Peyer's patch (tissue), 4 donors: ENCODE results near the gene MEMO1.

ENCODE experiments used
- POLR2A ChIP-seq, 2 donors: fragments of 450-650 bp; IDR thresholded peaks; one replicate each; pipeline ENCODE4 v1.5.1; 2017; ENCODE audit warnings: antibody characterized with exemption in 2 of 2, mild to moderate bottlenecking in 2 of 2, moderate library complexity in 2 of 2
- TF ChIP-seq, protein P1 (sequence below), 6 experiments: fragments of 450-650 bp in 4 of 6; fragments of 200-600 bp in 2 of 6; sonication (generic) in 1 of 6; IDR thresholded peaks; one replicate each; pipeline ENCODE4 v1.5.1; 2017 to 2019; ENCODE audit warnings: antibody characterized with exemption in 6 of 6, mild to moderate bottlenecking in 3 of 6, moderate library complexity in 1 of 6

DNA sequence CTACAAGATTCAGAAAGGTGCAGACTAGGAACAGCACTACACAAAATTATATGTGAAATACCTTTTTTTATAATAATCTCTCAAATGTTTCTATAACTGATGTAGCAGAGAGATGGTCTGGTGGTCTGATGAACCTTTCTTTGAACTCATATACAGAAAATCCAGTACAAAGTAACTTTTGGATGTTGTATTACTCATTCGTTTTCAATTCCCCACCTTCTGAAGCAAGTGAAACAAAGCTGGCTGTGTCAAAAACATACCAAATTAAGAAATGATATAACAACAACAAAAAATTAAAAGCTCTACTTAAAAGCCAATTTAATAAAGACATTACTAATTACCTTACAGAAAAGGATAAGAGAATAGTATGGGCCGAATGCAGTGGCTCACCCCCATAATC, 38.7 kb downstream of the MEMO1 start:
- TF ChIP-seq, protein P1, sequence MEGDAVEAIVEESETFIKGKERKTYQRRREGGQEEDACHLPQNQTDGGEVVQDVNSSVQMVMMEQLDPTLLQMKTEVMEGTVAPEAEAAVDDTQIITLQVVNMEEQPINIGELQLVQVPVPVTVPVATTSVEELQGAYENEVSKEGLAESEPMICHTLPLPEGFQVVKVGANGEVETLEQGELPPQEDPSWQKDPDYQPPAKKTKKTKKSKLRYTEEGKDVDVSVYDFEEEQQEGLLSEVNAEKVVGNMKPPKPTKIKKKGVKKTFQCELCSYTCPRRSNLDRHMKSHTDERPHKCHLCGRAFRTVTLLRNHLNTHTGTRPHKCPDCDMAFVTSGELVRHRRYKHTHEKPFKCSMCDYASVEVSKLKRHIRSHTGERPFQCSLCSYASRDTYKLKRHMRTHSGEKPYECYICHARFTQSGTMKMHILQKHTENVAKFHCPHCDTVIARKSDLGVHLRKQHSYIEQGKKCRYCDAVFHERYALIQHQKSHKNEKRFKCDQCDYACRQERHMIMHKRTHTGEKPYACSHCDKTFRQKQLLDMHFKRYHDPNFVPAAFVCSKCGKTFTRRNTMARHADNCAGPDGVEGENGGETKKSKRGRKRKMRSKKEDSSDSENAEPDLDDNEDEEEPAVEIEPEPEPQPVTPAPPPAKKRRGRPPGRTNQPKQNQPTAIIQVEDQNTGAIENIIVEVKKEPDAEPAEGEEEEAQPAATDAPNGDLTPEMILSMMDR (IDR thresholded peaks at IDR 0.05) = no peak
- TF ChIP-seq POLR2A (IDR thresholded peaks at IDR 0.05) = no peak
